ENCODE results near the gene ASB11.
"Not testable (repeated sequence)": the region's sequence is repeated elsewhere in the genome, so short reads cannot be mapped to it uniquely, and the experiment has no call there.

The ASB11 gene

DNA sequence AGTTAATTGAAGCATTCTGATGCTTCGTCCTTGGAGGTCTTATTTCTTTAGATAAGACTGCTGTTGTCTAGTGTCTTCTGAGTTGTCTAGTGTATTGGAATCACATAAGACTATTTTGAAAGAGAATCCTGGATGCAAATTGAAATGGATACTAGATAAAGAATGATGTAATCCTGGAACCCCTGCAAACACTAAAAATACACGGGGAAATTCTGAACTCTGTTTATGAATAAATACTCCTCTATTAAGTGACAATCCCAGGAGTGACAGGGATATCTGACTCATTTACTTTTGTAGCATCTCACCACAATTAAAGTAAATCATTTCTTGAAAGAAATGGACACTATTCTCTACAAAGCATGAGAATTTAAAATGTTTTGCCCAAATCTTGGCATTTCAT is 968 bp downstream of the ASB11 start:
- DNase-seq: no peak
- in situ Hi-C loops (cut with MboI; ENCODE audit: low pct_unique_long_range_greater_than_20kb, low sequenced_read_pairs): no loop called here

DNA sequence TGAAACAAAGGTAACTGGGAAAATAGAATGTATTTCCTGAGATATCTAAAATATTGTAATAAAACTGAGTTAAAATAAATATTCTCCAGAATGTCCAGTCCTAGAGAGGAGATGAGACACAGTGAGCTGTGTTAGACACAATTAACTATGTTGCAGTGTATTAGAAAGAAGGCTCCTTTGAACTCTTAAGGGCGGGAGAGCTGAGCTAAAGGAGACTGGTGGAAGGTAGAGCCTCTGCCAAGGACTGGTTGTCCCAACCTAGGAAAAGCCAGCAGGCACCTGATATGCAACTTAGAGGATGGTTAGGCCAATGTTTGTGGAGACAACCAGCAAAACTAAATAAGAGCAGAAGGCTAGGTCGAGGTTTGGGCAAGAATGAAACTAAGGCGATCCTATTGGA is 4.3 kb downstream of the ASB11 start:
- in situ Hi-C loops (cut with MboI; ENCODE audit: low pct_unique_long_range_greater_than_20kb, low sequenced_read_pairs): no loop called here
- DNase-seq: no peak

DNA sequence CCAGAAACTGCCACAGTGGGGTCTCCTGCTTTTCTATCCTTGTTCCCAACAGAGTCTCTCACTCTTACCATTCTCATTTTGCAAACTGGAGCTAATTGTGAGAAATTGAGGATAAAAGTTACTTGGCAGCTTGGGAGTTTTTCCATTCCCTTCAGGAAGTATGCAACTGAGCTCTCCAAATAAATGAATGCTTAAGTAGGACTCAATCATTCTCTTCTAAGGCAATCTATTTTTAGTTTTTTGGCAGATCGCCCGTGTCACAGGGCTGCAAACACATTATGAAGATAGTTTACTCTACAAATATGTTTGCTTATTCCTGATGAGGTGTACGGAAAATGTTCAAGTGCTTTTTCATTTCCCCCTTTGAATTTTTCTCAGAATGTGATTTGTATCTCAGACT is 5.3 kb downstream of the ASB11 start:
- in situ Hi-C loops (cut with MboI; ENCODE audit: low pct_unique_long_range_greater_than_20kb, low sequenced_read_pairs): no loop called here
- DNase-seq: no peak

DNA sequence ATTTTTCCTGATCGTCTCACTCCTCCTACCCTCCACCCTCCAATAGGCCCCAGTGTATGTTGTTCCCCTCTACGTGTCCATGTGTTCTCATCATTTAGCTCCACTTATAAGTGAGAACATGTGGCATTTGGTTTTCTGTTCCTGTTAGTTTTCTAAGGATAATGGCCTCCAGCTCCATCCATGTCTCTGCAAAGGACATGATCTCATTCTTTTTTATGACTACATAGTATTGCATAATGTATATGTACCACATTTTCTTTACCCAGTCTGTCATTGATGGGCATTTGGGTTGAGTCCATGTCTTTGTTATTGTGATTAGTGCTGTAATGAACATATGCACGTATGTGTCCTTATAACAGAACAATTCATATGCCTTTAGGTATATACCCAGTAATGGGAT is 9.5 kb downstream of the ASB11 start:
- DNase-seq; in situ Hi-C loops (cut with MboI; ENCODE audit: low pct_unique_long_range_greater_than_20kb, low sequenced_read_pairs): not testable (repeated sequence)

DNA sequence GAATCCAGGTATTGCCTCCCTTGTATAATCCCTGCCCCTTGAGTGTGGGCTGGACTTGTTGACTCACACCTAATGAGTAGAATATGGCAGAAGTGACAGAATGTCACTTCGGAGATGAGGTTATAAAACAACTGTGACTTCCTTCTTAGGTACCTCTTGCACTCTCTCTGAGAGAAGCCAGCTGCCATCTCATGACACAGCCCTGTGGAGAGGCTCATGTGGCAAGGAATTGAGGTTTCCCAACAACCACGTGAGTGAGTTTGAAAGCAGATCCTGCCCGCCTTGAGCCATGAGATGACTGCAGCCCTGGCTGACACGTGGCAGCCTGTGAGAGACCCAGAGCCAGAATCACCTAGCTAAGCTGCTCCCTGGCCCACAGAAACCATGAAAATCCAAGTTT is 13.5 kb downstream of the ASB11 start:
- peak; percentile 52 for DNase-seq
- in situ Hi-C loops (cut with MboI; ENCODE audit: low pct_unique_long_range_greater_than_20kb, low sequenced_read_pairs): no loop called here

DNA sequence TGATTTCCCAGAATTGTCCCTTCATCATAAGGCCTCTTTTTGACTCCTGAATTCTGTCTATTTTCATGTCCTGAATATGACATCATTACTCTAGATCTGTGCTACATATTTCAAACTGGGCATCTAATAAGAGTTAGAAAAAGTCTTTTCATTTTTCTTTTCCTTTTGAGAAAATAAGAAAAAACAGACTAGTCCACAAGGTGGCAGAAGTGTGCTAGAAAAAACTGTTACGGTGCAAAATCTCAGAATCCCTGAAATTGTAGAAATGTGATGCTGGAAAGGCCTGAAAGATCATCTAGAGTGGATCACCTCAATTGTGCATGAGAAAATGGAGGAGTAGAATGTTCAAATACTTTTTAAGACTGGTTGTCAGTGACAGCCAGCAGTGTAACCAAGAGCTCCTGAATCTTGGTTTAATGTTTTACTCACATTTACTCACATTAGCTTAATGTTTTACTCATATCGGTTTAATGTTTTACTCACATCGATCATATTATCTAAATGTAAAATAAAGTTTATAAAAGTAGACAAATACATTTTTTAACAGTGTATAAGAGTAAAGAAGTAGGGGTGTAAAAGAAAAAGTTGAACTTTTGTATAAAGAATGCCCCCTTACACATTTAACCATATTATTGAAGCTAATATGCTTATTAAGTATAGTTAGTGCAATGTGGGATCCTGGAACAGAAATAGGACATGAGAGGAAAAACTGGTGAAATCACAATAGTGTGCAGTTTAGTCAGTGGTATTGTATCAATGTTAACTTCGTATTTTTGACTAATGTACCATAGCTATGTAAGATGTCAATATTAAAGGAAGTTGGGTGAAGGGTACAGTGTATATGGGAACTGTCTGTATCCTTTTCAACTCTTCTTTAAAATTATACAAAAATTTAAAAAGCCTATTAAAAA is 15.2 kb downstream of the ASB11 start:
- DNase-seq: peak; percentile 74
- in situ Hi-C loops (cut with MboI; ENCODE audit: low pct_unique_long_range_greater_than_20kb, low sequenced_read_pairs): no loop called here

DNA sequence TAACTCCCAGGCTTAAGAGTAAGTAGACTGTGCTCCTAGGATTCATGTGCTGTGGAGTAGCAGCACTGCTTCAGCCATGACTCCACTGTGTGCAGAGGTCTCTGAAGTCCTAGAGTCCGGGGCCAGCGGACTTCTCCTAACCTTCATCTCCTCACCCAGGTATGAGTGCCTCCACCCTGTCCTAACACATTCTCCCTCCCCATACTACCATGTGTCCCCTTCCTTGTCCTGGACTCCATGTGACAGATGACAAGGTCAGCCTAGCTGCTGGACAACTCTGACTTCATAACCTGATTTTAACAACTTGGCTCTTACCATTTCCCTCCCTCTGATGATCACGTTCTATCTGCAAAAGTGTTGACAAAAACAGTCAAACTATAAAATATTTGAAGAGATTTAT is 16.7 kb downstream of the ASB11 start:
- in situ Hi-C loops (cut with MboI; ENCODE audit: low pct_unique_long_range_greater_than_20kb, low sequenced_read_pairs): no loop called here
- DNase-seq: no peak

DNA sequence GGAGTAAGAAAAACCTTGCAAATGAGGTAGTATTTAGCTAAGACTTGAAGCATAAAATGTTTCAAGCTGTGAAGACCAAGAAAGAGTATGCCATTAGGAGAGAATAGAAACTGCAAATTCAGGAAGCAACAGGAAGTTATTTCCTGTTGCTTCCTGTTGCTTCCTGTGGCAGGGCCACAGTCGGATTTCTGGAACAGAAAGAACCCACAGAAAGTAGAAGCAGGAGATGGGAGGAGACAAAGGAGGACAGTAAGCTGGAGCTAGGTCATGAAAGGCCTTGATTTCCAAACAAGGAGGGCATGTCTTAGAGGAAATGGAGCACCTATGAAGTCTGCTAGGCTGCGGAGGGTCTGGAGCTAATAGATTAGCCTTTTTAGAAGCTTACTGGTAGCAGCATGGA is 17.2 kb downstream of the ASB11 start:
- DNase-seq: peak; percentile 48
- in situ Hi-C loops (cut with MboI; ENCODE audit: low pct_unique_long_range_greater_than_20kb, low sequenced_read_pairs): no loop called here

DNA sequence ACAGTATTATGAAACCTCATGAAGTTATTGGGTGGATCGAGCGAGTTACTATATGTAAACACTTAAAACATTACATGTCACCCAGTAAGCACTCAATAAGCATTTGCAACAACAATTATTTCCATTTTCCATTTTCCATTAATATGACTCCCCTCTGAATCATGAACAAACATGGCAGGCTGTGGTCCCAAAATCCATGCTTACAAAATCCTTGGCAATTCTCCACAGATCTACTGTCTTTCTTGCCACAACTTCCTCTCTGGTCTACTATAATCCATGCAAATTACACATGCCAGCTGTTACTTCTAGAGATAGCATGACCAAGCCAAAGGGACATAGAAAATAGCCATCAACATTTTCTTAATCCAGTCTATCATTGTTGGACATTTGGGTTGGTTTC is 22.0 kb downstream of the ASB11 start:
- DNase-seq: no peak
- in situ Hi-C loops (cut with MboI; ENCODE audit: low pct_unique_long_range_greater_than_20kb, low sequenced_read_pairs): no loop called here

DNA sequence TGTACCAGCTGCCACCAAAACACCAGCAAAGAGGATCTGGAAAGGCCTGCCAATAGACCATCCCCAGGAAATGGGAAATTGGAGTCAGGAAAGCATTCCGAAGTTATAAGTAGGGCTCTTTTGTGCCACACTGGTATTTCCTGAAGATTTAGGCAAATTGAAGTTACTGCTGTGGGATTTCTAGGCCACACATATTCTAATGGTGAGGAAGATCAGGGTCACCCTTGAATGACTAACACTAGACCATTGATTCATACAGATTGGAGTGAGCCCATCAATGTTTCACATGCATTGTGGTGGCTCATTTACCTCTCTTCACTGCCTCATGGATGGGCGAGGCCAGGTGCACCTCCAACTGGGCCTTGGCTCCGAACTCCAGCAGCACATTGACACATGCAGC is 22.6 kb downstream of the ASB11 start:
- DNase-seq: no peak

DNA sequence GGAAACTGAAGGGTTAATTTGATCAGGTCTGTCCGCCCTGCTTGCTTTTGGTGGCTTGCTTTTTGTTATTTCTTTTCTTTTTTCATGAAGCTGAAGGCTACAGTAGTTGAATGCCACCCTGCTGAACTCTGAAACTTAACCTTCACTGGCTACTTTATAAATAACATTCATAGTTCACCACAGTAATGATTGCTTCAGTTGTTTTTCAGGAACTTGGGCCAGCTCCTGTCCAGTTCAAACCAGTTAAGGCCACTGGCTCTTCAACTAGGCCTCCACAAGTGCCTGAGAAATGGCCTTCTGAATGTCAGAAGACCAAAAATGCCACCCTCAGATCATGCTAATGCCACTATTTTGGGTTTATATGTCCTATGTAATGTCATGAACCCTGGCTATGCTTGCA is 37.8 kb downstream of the ASB11 start:
- no peak for DNase-seq
- in situ Hi-C loops (cut with MboI; ENCODE audit: low pct_unique_long_range_greater_than_20kb, low sequenced_read_pairs): no loop called here

More for the DNA sequence above, 22.6 kb downstream of the ASB11 start:
- in situ Hi-C loops (cut with MboI; ENCODE audit: low pct_unique_long_range_greater_than_20kb, low sequenced_read_pairs): no loop called here

DNA sequence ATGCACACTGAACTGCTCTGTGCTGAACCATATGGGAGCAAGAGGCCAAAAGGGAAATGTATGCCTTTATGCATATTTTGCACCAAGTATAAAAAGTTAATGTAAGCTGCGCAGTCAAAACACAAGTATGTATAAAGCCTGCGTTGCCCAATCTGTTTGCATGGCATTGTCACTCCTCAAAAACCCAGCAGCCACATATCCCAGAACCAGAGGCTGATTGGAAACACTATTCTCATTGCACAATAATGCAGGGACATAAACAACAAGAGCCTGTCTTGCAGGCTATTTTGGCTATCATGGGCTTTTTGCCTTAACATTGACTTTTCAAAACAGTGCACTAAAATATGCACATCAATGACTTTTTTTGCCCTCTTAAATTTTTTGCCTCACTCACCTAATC is 40.5 kb downstream of the ASB11 start:
- DNase-seq: no peak
- in situ Hi-C loops (cut with MboI; ENCODE audit: low pct_unique_long_range_greater_than_20kb, low sequenced_read_pairs): no loop called here

DNA sequence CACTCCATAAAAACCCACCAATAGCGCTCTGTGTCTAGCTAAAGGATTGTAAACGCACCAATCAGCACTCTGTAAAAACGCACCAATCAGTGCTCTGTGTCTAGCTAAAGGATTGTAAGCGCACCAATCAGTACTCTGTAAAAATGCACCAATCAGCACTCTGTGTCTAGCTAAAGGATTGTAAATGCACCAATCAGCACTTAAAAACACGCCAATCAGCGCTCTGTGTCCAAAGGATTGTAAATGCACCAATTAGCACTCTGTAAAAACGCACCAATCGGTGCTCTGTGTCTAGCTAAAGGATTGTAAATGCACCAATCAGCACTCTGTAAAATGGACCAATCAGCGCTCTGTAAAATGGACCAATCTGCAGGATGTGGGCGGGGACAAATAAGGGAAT is 42.2 kb downstream of the ASB11 start:
- DNase-seq; in situ Hi-C loops (cut with MboI; ENCODE audit: low pct_unique_long_range_greater_than_20kb, low sequenced_read_pairs): not testable (repeated sequence)

DNA sequence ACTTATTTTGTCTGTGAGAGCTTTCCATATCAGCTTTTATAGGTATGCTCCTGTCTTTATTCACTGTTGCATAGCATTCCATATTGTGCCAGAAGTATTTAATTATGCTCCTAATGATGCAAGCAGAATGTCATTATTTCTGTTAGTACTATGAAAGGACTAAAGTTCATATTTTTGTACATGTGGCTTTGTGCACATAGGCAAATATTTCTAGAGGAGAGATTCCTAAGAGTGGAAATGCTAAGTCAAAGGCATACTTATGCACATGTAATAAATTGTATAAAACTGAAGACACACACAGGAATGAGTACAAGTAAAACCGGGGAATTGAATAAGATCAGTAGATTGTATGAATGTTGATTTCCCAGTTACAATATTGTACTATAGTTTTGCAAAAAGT is 43.7 kb downstream of the ASB11 start:
- in situ Hi-C loops (cut with MboI; ENCODE audit: low pct_unique_long_range_greater_than_20kb, low sequenced_read_pairs): no loop called here
- no peak for DNase-seq

DNA sequence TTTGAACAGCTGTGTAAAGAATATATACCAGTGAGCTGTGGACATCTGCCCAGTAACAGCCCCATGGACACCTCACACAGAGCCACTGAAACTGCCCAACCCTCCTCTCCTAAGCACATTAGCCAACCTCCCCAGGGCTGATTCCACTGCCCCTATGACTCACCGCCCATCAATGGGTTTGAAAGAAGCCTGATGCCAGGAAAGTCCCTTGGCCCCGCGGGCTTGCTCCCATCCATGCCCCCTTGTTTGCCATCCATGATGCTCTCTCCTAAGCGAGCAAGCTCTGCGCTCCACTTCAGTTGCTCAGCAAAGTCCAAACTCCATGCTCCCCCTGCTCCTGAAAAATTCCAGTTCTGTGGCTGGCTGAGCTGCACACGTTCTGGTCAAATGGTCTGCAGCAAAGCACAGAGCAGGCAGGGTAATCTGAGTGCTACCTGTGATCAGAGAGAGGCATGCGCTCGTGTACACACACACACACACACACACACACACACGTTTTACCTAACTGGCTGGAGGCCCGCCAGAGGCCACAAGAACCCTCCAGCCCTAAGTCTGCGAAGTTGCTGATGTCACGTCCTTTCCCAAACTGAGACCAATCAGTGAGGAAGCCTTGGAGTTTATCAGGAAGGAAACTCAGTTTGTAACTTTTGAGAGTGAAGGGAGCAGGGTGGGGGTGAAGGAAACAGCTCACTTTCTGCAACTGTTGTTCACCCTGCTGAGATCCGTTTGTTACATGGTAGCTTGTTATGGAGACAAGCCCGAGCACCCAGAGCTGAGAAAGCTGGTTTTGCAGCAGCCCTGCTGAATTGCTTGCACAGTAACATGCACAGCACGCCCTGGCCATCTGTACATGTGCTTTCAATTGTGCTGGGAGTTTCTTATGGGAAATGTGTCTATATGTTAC is 45.6 kb downstream of the ASB11 start, which contains the start of gene ASB9:
ASB9 (minus strand) TSS at position 466 of the 904 bp plus-strand sequence; CDS start at position 257, 209 bp downstream.
- in situ Hi-C loops (cut with MboI; ENCODE audit: low pct_unique_long_range_greater_than_20kb, low sequenced_read_pairs): no loop called here
- peak; percentile 73 for DNase-seq

DNA sequence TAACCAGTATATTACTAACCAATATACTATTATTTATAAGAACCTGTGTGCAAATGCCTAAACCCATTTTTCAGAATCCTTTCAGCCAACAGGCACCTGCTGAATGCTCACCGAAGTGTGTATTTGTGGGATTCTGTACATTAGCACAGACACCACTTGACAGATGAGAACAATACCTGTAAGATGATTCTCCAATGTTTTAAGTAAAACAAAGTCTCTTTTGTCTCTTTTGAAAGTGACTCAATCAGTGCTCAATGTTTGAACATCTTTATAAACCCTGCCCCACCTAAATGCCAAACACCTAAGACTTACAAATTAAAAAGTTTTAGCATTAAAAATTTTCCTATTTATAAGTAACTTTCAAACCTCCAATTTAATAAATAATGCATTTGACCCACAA is 46.3 kb downstream of the ASB11 start:
- in situ Hi-C loops (cut with MboI; ENCODE audit: low pct_unique_long_range_greater_than_20kb, low sequenced_read_pairs): no loop called here
- no peak for DNase-seq

DNA sequence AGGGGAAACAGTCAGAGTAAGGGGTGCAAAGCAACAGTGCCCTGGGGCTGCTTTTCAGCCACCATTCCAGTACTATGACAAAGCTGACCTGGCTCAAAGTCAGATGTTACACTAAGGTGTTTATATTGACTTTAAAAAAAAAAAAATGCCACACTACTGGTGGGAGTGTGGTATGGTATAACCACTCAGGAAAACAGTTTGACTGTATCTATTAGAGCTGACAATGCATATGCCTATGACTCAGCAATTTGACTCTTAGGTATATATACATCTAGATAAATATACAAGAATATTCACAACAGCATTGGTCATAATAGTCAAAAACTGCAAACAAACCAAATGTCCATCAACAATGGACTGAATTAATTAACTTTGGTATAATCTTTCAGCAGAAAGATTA is 60.6 kb downstream of the ASB11 start:
- no peak for DNase-seq
- in situ Hi-C loops (cut with MboI; ENCODE audit: low pct_unique_long_range_greater_than_20kb, low sequenced_read_pairs): no loop called here

DNA sequence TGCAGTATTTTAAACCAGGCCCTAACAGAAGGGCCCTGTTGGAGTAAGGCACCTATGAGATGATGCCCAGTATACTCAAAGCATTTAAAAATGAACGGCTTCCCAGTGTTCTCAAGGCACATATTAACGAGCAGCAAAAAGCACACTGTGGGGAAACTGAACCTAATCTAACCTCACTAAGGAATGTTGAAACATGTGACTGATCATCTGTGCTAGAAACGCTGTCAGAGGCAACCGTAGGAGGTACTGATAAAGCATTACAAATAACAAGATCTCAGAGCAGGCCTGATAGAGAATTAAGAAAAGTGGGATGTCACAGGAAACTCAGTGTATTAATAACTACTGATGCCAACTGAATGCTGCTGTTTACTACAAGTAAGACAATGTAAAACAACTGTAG is 69.5 kb downstream of the ASB11 start:
- no peak for DNase-seq
- in situ Hi-C loops (cut with MboI; ENCODE audit: low pct_unique_long_range_greater_than_20kb, low sequenced_read_pairs): no loop called here

DNA sequence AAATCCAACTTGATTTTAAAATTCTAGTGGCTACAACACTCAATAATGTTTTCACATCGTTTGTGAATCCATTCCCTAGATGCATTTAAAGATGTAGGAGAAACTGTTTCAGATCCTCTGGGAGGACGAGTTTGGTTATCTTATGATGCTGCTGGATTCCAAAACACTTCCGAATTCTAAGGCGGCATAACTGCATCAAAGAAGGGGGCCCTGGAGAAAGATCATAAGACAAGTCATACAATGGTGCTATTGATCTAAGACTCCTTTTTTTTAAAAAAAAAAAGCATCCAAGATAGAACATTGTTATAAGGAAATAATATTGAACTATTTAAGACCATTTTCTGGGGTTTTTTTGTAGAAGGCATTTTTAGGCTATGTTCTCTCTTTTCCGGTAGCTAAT is 71.0 kb downstream of the ASB11 start:
- no peak for DNase-seq
- in situ Hi-C loops (cut with MboI; ENCODE audit: low pct_unique_long_range_greater_than_20kb, low sequenced_read_pairs): no loop called here

DNA sequence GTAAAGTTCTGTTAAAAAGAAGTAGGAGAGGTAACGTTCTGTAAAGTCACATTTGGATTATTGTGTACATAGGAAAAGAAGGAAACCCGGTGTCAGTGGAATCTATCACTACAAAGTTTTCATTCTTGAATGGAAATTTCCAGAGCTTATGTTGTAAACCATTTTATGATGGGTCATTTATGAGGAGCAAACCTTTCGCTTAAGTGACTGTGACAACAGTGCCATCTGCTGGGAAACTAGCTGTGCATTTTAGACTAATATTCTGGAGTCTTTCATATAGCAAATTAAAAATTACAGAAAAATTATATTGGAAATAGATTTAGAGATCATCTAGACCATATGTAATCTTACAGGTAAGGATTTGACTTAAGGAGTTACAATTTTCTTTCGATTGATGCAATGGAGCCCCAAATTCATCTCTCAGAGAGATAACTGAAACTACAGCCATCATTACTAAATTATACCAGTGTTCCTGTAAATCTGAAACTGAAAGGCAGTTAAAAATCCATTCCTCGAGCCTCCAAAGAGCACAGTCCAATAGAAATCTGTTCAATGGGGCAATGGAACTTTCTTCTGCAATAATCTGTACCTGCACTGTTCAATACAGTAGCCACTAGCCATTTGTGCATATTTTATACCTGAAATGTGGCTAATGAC is 72.4 kb downstream of the ASB11 start:
- peak; percentile 29 for DNase-seq
- in situ Hi-C loops (cut with MboI; ENCODE audit: low pct_unique_long_range_greater_than_20kb, low sequenced_read_pairs): no loop called here

All from KBM-7 (cell line).